Measurements from ENCODE around the gene STRA6.

The STRA6 gene

GRCh38 chr15:74196175-74196574 is 6.4 kb downstream of the STRA6 start:
- peaks cover 4% of the 10 kb centered on the region for H3K27me3 ChIP-seq (ENCODE audit: insufficient read depth, insufficient read length)
- no peak overlapping the region for H3K4me3 ChIP-seq (ENCODE audit: insufficient read length, low read depth)
- H3K4me1 ChIP-seq (ENCODE audit: insufficient read depth, insufficient read length): peaks cover 23% of the 10 kb centered on the region
- H3K9me3 ChIP-seq (ENCODE audit: insufficient read depth, low read length): no peaks in the 10 kb centered on the region
- TF ChIP-seq YY1 (IDR thresholded peaks at IDR 0.05; ENCODE audit: insufficient read depth, insufficient read length) (no peak), ZNF274 (IDR thresholded peaks at IDR 0.05; ENCODE audit: low read depth, low read length) (no peak), SUZ12 (IDR thresholded peaks at IDR 0.05; ENCODE audit: extremely low read depth, insufficient read depth, insufficient read length) (no peak)
- H3K9ac ChIP-seq (ENCODE audit: insufficient read length, low read depth): no peak overlapping the region
- no peak for DNase-seq (ENCODE audit: low read depth, low spot score)
- H3K36me3 ChIP-seq (ENCODE audit: insufficient read depth, insufficient read length, low read length): peaks cover 5% of the 10 kb centered on the region

- Histone ChIP-seq H3K4me3 (ENCODE audit: insufficient read length, low read depth) (no peak overlapping the region), H3K4me1 (ENCODE audit: insufficient read depth, insufficient read length) (peaks cover 12% of the 10 kb centered on the region), H3K27me3 (ENCODE audit: insufficient read depth, insufficient read length) (peaks cover 4% of the 10 kb centered on the region), H3K36me3 (ENCODE audit: insufficient read depth, insufficient read length, low read length) (peaks cover 5% of the 10 kb centered on the region), H3K9ac (ENCODE audit: insufficient read length, low read depth) (no peak overlapping the region), H3K9me3 (ENCODE audit: insufficient read depth, low read length) (no peaks in the 10 kb centered on the region)
- no peak for DNase-seq (ENCODE audit: low read depth, low spot score)
- TF ChIP-seq YY1 (IDR thresholded peaks at IDR 0.05; ENCODE audit: insufficient read depth, insufficient read length): no peak
- no peak for TF ChIP-seq SUZ12 (IDR thresholded peaks at IDR 0.05; ENCODE audit: extremely low read depth, insufficient read depth, insufficient read length)
- no peak for TF ChIP-seq ZNF274 (IDR thresholded peaks at IDR 0.05; ENCODE audit: low read depth, low read length)
Observed at GRCh38 chr15:74194572-74195559, 7.7 kb downstream of the STRA6 start.

DNA sequence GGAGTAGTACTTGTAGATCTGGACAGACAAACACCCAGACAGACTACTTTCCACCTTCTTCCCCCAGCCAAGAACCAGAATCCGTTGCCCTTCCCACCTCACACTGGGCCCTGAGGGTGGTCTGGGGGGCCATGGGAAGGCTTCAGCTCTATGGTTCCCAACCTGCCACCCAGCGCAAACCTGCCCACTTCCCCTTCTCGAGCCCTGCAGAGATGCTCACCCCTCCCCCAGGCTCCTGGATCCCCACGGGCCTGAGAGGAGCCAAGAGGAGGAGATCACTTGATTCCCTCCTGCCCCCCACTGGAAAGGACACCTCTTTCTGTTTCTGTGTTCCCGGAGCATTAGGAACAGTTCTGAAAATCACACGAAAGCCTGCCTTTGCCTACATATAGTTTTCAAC is 8.7 kb downstream of the STRA6 start:
- TF ChIP-seq ZNF274 (IDR thresholded peaks at IDR 0.05; ENCODE audit: low read depth, low read length) (no peak), YY1 (IDR thresholded peaks at IDR 0.05; ENCODE audit: insufficient read depth, insufficient read length) (no peak), SUZ12 (IDR thresholded peaks at IDR 0.05; ENCODE audit: extremely low read depth, insufficient read depth, insufficient read length) (no peak)
- DNase-seq (ENCODE audit: low read depth, low spot score): no peak
- Histone ChIP-seq H3K9ac (ENCODE audit: insufficient read length, low read depth) (no peak overlapping the region), H3K9me3 (ENCODE audit: insufficient read depth, low read length) (no peaks in the 10 kb centered on the region), H3K27me3 (ENCODE audit: insufficient read depth, insufficient read length) (peaks cover 2% of the 10 kb centered on the region), H3K4me1 (ENCODE audit: insufficient read depth, insufficient read length) (peaks cover 7% of the 10 kb centered on the region), H3K36me3 (ENCODE audit: insufficient read depth, insufficient read length, low read length) (peaks cover 5% of the 10 kb centered on the region), H3K4me3 (ENCODE audit: insufficient read length, low read depth) (no peak overlapping the region)

DNA sequence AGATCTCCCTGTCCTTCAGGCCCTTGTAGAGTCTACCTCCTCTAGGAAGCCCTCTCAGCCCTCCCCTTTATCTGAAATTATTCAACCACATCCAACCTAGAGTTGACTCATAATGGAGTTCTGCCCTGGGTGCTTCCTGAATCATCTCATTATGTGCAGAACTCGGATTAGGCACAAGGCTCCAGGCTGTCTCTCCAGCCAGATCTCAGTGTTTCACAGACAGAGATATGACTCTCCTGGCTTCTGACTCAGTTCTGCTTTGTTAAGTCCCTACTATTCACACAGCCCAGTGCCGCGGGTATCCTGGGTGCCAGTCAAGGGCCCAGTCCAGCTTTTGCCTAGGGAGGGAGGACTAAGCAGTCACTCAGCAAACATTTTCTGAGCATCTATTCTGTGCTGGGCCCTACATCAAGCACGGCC is 9.3 kb downstream of the STRA6 start:
- Histone ChIP-seq H3K9me3 (ENCODE audit: insufficient read depth, low read length) (no peaks in the 10 kb centered on the region), H3K4me1 (ENCODE audit: insufficient read depth, insufficient read length) (peaks cover 3% of the 10 kb centered on the region), H3K27me3 (ENCODE audit: insufficient read depth, insufficient read length) (no peaks in the 10 kb centered on the region), H3K36me3 (ENCODE audit: insufficient read depth, insufficient read length, low read length) (peaks cover 5% of the 10 kb centered on the region), H3K9ac (ENCODE audit: insufficient read length, low read depth) (no peak overlapping the region), H3K4me3 (ENCODE audit: insufficient read length, low read depth) (no peak overlapping the region)
- TF ChIP-seq SUZ12 (IDR thresholded peaks at IDR 0.05; ENCODE audit: extremely low read depth, insufficient read depth, insufficient read length) (no peak), YY1 (IDR thresholded peaks at IDR 0.05; ENCODE audit: insufficient read depth, insufficient read length) (no peak), ZNF274 (IDR thresholded peaks at IDR 0.05; ENCODE audit: low read depth, low read length) (no peak)
- no peak for DNase-seq (ENCODE audit: low read depth, low spot score)

- peaks cover 5% of the 10 kb centered on the region for H3K36me3 ChIP-seq (ENCODE audit: insufficient read depth, insufficient read length, low read length)
- peaks cover 3% of the 10 kb centered on the region for H3K4me1 ChIP-seq (ENCODE audit: insufficient read depth, insufficient read length)
- TF ChIP-seq SUZ12 (IDR thresholded peaks at IDR 0.05; ENCODE audit: extremely low read depth, insufficient read depth, insufficient read length) (no peak), YY1 (IDR thresholded peaks at IDR 0.05; ENCODE audit: insufficient read depth, insufficient read length) (no peak), ZNF274 (IDR thresholded peaks at IDR 0.05; ENCODE audit: low read depth, low read length) (no peak)
- no peaks in the 10 kb centered on the region for H3K27me3 ChIP-seq (ENCODE audit: insufficient read depth, insufficient read length)
- DNase-seq (ENCODE audit: low read depth, low spot score): no peak
- H3K4me3 ChIP-seq (ENCODE audit: insufficient read length, low read depth): no peak overlapping the region
- no peaks in the 10 kb centered on the region for H3K9me3 ChIP-seq (ENCODE audit: insufficient read depth, low read length)
- H3K9ac ChIP-seq (ENCODE audit: insufficient read length, low read depth): no peak overlapping the region
Observed at GRCh38 chr15:74192751-74193150, 9.8 kb downstream of the STRA6 start.

DNA sequence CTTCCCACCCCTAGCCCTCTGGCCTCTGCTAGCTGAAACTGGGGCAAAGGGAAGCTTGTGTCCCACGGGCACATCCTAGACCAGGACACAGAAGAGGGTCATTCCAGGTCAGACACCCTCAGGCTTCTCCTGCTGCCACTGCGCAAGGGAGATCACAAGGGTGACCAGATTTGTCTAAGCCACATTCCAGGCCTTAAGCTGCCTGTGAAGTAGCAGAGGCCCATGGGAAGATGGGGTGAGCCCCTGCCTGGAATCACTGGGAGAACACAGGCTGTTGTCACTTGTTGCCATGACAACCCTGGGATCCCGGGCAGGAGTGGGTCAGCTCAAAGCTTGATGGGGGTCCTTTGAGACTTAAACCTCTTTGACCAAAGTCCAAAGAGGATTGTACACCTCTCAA is 10.8 kb downstream of the STRA6 start:
- H3K4me3 ChIP-seq (ENCODE audit: insufficient read length, low read depth): no peak overlapping the region
- no peaks in the 10 kb centered on the region for H3K9me3 ChIP-seq (ENCODE audit: insufficient read depth, low read length)
- no peak overlapping the region for H3K9ac ChIP-seq (ENCODE audit: insufficient read length, low read depth)
- H3K36me3 ChIP-seq (ENCODE audit: insufficient read depth, insufficient read length, low read length): peaks cover 5% of the 10 kb centered on the region
- H3K27me3 ChIP-seq (ENCODE audit: insufficient read depth, insufficient read length): no peaks in the 10 kb centered on the region
- no peak for TF ChIP-seq SUZ12 (IDR thresholded peaks at IDR 0.05; ENCODE audit: extremely low read depth, insufficient read depth, insufficient read length)
- TF ChIP-seq ZNF274 (IDR thresholded peaks at IDR 0.05; ENCODE audit: low read depth, low read length): no peak
- no peak for TF ChIP-seq YY1 (IDR thresholded peaks at IDR 0.05; ENCODE audit: insufficient read depth, insufficient read length)
- DNase-seq (ENCODE audit: low read depth, low spot score): no peak
- H3K4me1 ChIP-seq (ENCODE audit: insufficient read depth, insufficient read length): peaks cover 3% of the 10 kb centered on the region

GRCh38 chr15:74188216-74188615 is 14.4 kb downstream of the STRA6 start:
- Histone ChIP-seq H3K4me1 (ENCODE audit: insufficient read depth, insufficient read length) (no peaks in the 10 kb centered on the region), H3K36me3 (ENCODE audit: insufficient read depth, insufficient read length, low read length) (no peaks in the 10 kb centered on the region), H3K4me3 (ENCODE audit: insufficient read length, low read depth) (no peak overlapping the region), H3K9ac (ENCODE audit: insufficient read length, low read depth) (no peak overlapping the region), H3K27me3 (ENCODE audit: insufficient read depth, insufficient read length) (no peaks in the 10 kb centered on the region), H3K9me3 (ENCODE audit: insufficient read depth, low read length) (no peaks in the 10 kb centered on the region)
- DNase-seq (ENCODE audit: low read depth, low spot score): no peak
- no peak for TF ChIP-seq SUZ12 (IDR thresholded peaks at IDR 0.05; ENCODE audit: extremely low read depth, insufficient read depth, insufficient read length)
- TF ChIP-seq ZNF274 (IDR thresholded peaks at IDR 0.05; ENCODE audit: low read depth, low read length): no peak

All from NT2/D1 (cell line).